OCI-LY3 (cell line): ENCODE results near the gene SH3TC2.

Experiments used
- H2AFZ ChIP-seq: fragments of 200-600, 300-600 bp; shearing (Covaris generic); 2 replicates; pipeline ENCODE4 v1.6.0; 2014; ENCODE audit warnings: antibody characterized with exemption, low read depth, low read length
- H3K27ac ChIP-seq: fragments of 200-600, 300-600 bp; sonication (generic); 2 replicates; pipeline ENCODE4 v1.5.1; 2014; ENCODE audit warnings: mild to moderate bottlenecking, low read length, moderate library complexity, mixed read lengths
- H3K27me3 ChIP-seq: fragments of 200-600, 300-600 bp; sonication (generic); 2 replicates; pipeline ENCODE4 v1.6.1; 2014; ENCODE audit warnings: low read depth, low read length, mixed read lengths
- H3K36me3 ChIP-seq: fragments of 200-600, 300-600 bp; sonication (generic); replicated peaks from 2 replicates; pipeline ENCODE3; 2014; ENCODE audit warnings: low read depth, low read length, mixed read lengths
- H3K4me1 ChIP-seq: fragments of 300-600, 200-600 bp; sonication (generic); 2 replicates; pipeline ENCODE4 v1.6.1; 2014; ENCODE audit warnings: low read length, mixed read lengths
- H3K4me2 ChIP-seq: fragments of 200-600, 300-600 bp; sonication (generic); 2 replicates; pipeline ENCODE4 v1.6.1; 2014; ENCODE audit warnings: low read length, mixed read lengths
- H3K4me3 ChIP-seq: fragments of 300-600, 200-600 bp; sonication (generic); 2 replicates; pipeline ENCODE4 v1.5.1; 2014; ENCODE audit warnings: antibody characterized with exemption, mild to moderate bottlenecking, low read length, moderate library complexity
- H3K79me2 ChIP-seq: fragments of 300-600, 200-600 bp; shearing (Covaris generic); 2 replicates; pipeline ENCODE4 v1.6.1; 2014; ENCODE audit warnings: mild to moderate bottlenecking, low read length, mixed read lengths
- H3K9ac ChIP-seq: fragments of 300-600, 200-600 bp; shearing (Covaris generic); 2 replicates; pipeline ENCODE4 v1.6.0; 2014; ENCODE audit warnings: mild to moderate bottlenecking, low read length, moderate library complexity
- H3K9me3 ChIP-seq: fragments of 200-600, 300-600 bp; shearing (Covaris generic); 2 replicates; pipeline ENCODE4 v1.6.1; 2014; ENCODE audit warnings: low read length, mixed read lengths; ENCODE audit not compliant: insufficient read depth
- H4K20me1 ChIP-seq: fragments of 200-600, 300-600 bp; sonication (generic); 2 replicates; pipeline ENCODE4 v1.6.1; 2016; ENCODE audit warnings: low read length, mixed read lengths; ENCODE audit not compliant: insufficient read depth
- EZH2phosphoT487 ChIP-seq: fragments of 200-600 bp; shearing (Covaris generic); IDR thresholded peaks from 2 replicates; pipeline ENCODE4 v1.6.1; 2018; ENCODE audit warnings: antibody characterized with exemption, mixed run types, low read depth
- TF ChIP-seq, protein P1 (sequence below): fragments of 200-600, 300-600 bp; sonication (generic); IDR thresholded peaks from 2 replicates; pipeline ENCODE4 v1.5.1; 2014; ENCODE audit warnings: antibody characterized with exemption, low read length, low read depth

Gene SH3TC2

DNA sequence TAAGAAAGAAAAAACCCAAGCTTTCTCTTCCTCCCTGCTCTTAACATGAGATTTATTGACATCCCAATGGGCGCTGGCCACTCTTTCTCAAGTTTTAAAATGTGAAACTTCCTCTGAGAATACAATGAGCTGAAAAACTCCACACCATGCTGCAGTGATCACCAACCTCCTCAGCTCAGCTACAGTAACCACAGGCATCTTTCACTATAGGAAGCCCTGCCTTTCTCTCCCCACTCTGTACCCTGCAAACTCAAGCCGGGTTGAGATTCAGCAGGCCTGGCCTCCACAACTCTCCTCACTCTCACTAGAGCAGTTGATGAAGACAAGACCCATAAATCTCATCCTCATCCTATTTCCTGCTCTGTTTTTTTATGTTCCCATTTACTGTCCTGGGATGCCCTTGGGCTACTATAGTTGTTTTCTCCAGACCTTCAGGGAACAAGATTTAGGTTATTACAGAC lies 48.3 kb downstream of the SH3TC2 start:
- Histone ChIP-seq H3K4me3 (no peak overlapping the region), H2AFZ (no peak overlapping the region), H3K9me3 (no peaks in the 10 kb centered on the region), H4K20me1 (no peaks in the 10 kb centered on the region), H3K4me1 (no peaks in the 10 kb centered on the region), H3K36me3 (no peaks in the 10 kb centered on the region), H3K27ac (no peak overlapping the region), H3K79me2 (no peaks in the 10 kb centered on the region), H3K4me2 (no peak overlapping the region), H3K9ac (no peak overlapping the region), H3K27me3 (no peaks in the 10 kb centered on the region)
- TF ChIP-seq, protein P1, sequence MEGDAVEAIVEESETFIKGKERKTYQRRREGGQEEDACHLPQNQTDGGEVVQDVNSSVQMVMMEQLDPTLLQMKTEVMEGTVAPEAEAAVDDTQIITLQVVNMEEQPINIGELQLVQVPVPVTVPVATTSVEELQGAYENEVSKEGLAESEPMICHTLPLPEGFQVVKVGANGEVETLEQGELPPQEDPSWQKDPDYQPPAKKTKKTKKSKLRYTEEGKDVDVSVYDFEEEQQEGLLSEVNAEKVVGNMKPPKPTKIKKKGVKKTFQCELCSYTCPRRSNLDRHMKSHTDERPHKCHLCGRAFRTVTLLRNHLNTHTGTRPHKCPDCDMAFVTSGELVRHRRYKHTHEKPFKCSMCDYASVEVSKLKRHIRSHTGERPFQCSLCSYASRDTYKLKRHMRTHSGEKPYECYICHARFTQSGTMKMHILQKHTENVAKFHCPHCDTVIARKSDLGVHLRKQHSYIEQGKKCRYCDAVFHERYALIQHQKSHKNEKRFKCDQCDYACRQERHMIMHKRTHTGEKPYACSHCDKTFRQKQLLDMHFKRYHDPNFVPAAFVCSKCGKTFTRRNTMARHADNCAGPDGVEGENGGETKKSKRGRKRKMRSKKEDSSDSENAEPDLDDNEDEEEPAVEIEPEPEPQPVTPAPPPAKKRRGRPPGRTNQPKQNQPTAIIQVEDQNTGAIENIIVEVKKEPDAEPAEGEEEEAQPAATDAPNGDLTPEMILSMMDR, result no peak
- no peak for TF ChIP-seq EZH2phosphoT487

DNA sequence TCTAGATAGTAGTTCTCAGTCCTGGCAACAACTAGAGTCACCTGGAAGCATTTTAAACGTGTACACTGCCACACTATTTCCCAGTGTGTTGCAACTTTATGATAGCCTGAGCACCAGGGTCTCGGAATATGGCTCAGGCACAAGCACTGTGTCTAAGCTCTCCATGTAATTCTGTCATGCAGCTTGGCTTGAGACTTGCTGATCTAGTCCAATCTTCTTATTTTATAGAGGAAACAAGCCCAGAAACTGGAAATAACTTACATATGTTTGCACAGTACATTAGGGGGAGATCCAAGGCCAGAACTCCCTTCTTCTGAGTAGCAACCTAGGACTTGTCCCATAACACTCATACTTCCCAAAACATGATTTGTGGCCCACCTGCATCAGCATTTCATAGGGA lies 49.1 kb downstream of the SH3TC2 start:
- no peak overlapping the region for H3K4me2 ChIP-seq
- TF ChIP-seq, protein P1, result no peak
- TF ChIP-seq EZH2phosphoT487, result no peak
- H3K79me2 ChIP-seq, result no peaks in the 10 kb centered on the region
- no peaks in the 10 kb centered on the region for H3K27me3 ChIP-seq
- no peaks in the 10 kb centered on the region for H3K9me3 ChIP-seq
- no peak overlapping the region for H3K27ac ChIP-seq
- H3K4me1 ChIP-seq, result no peaks in the 10 kb centered on the region
- no peaks in the 10 kb centered on the region for H3K36me3 ChIP-seq
- H2AFZ ChIP-seq, result no peak overlapping the region
- no peaks in the 10 kb centered on the region for H4K20me1 ChIP-seq
- H3K4me3 ChIP-seq, result no peak overlapping the region
- no peak overlapping the region for H3K9ac ChIP-seq

DNA sequence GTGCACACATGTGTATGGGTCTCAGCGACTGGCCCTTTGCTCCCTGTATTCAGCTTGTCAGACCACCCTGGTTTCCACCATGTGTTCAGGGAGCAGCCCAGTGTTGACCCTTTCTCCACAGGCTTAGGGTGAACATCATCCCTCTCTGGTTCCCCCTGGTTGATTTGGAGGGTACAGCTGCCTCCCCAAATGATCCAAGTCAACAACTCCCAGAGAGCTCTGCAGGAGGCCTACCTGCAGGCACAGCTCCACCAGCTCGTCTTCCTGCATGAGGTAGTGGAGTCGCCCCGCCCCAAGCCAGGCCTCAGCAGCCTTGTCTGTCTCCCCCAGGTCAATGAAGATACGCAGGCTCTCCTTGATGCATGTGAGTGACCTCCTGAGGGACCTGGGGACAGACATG lies 50.5 kb downstream of the SH3TC2 start:
- H3K9me3 ChIP-seq, result no peaks in the 10 kb centered on the region
- H3K27me3 ChIP-seq, result no peaks in the 10 kb centered on the region
- no peaks in the 10 kb centered on the region for H3K36me3 ChIP-seq
- H3K9ac ChIP-seq, result no peak overlapping the region
- no peak overlapping the region for H2AFZ ChIP-seq
- no peak overlapping the region for H3K4me3 ChIP-seq
- no peaks in the 10 kb centered on the region for H4K20me1 ChIP-seq
- no peak overlapping the region for H3K4me2 ChIP-seq
- H3K79me2 ChIP-seq, result no peaks in the 10 kb centered on the region
- H3K4me1 ChIP-seq, result no peaks in the 10 kb centered on the region
- H3K27ac ChIP-seq, result no peak overlapping the region
- no peak for TF ChIP-seq EZH2phosphoT487
- TF ChIP-seq, protein P1, result no peak

DNA sequence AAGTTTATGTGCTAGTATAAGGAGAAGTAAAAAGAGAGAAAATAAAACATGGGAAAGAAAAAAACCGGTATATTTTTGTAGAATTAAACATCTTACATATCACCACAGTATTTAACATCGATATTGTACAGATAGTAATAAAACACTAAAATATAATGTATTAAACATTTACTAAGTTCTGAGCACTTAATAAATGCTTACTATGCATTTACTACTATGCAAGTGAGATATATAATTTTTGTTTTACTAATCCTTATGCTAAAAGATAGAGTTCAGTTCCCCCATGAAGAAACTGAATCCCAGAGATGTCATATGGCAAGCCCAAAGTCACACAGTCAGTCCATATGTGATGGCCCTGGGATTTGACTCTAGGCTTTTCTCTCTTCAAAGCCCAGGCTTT lies 51.1 kb downstream of the SH3TC2 start:
- Histone ChIP-seq H3K9me3 (no peaks in the 10 kb centered on the region), H3K36me3 (no peaks in the 10 kb centered on the region), H3K27ac (no peak overlapping the region), H3K79me2 (no peaks in the 10 kb centered on the region), H3K27me3 (no peaks in the 10 kb centered on the region), H3K4me3 (no peak overlapping the region), H3K9ac (no peak overlapping the region), H4K20me1 (no peaks in the 10 kb centered on the region), H3K4me2 (no peak overlapping the region), H2AFZ (no peak overlapping the region), H3K4me1 (no peaks in the 10 kb centered on the region)
- TF ChIP-seq, protein P1, result no peak
- TF ChIP-seq EZH2phosphoT487, result no peak
